Rectal smooth muscle tissue (tissue), 1 donor: ENCODE measurements around the gene REC114.
"Not testable (repeated sequence)": the region's sequence is repeated elsewhere in the genome, so short reads cannot be mapped to it uniquely, and the experiment has no call there.

Source experiments
- H3K27ac ChIP-seq: one replicate; pipeline ENCODE4 v1.7.0; 2013; ENCODE audit warnings: low read depth, low read length, inconsistent platforms
- H3K27me3 ChIP-seq: one replicate; pipeline ENCODE4 v1.7.0; 2013; ENCODE audit warnings: low read length; ENCODE audit not compliant: control insufficient read depth, insufficient read depth
- H3K36me3 ChIP-seq: one replicate; pipeline ENCODE4 v1.7.0; 2013; ENCODE audit warnings: low read length; ENCODE audit not compliant: control insufficient read depth, insufficient read depth
- H3K4me1 ChIP-seq: one replicate; pipeline ENCODE4 v1.7.0; 2013; ENCODE audit warnings: low read length; ENCODE audit not compliant: control insufficient read depth, insufficient read depth
- H3K4me3 ChIP-seq: one replicate; pipeline ENCODE4 v1.7.0; 2013; ENCODE audit warnings: low read length
- H3K9ac ChIP-seq: one replicate; pipeline ENCODE4 v1.7.0; 2013; ENCODE audit warnings: low read length

REC114 gene

GRCh38 chr15:73571346-73571745 is 128.4 kb downstream of the REC114 start:
- Histone ChIP-seq H3K27me3 (no peaks in the 10 kb centered on the region), H3K27ac (no peak overlapping the region), H3K4me1 (peaks cover 10% of the 10 kb centered on the region), H3K36me3 (peaks cover 57% of the 10 kb centered on the region), H3K4me3 (no peak overlapping the region), H3K9ac (no peak overlapping the region)

DNA sequence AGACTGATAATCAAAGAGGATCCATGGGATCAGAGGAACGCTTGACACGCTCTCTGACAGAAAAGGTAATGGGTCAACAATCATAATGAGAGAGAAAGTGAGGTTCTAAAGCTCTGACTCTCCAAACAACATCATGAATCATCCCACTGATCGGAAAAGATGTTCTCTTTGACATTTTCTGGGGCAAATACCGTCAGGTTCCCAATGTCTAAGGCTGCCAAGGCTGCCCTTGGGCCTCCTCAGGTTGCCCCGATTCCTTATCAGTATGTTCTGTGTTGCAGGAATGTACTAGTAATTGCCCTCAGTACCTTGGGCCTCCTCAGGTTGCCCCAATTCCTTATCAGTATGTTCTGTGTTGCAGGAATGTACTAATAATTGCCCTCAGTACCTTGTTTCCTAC is 129.3 kb downstream of the REC114 start:
- H3K27me3 ChIP-seq, result no peaks in the 10 kb centered on the region
- H3K36me3 ChIP-seq, result peaks cover 53% of the 10 kb centered on the region
- H3K27ac ChIP-seq, result no peak overlapping the region
- H3K9ac ChIP-seq, result no peak overlapping the region
- H3K4me3 ChIP-seq, result no peak overlapping the region
- peaks cover 10% of the 10 kb centered on the region for H3K4me1 ChIP-seq

DNA sequence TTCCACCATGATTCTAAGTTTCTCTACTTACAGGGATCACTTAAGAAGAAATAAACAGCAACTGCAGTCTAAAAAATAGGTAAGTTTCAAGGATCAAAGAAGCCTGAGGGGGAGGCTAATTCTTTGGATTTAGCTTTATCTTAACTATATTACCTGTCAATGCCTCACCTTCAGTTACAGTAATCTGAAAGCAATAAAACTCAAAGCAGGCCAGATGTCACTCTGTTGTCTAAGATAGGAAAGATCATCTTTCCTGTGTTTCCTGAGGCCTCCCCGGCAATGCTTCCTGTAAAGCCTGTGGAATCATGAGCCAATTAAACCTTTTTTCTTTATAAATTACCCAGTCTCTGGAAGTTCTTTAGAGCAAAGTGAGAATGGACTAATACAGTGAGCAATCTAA is 130.1 kb downstream of the REC114 start:
- Histone ChIP-seq H3K4me3 (no peak overlapping the region), H3K36me3 (peaks cover 48% of the 10 kb centered on the region), H3K9ac (no peak overlapping the region), H3K4me1 (peaks cover 10% of the 10 kb centered on the region), H3K27ac (peak overlapping the region; percentile 39), H3K27me3 (no peaks in the 10 kb centered on the region)

DNA sequence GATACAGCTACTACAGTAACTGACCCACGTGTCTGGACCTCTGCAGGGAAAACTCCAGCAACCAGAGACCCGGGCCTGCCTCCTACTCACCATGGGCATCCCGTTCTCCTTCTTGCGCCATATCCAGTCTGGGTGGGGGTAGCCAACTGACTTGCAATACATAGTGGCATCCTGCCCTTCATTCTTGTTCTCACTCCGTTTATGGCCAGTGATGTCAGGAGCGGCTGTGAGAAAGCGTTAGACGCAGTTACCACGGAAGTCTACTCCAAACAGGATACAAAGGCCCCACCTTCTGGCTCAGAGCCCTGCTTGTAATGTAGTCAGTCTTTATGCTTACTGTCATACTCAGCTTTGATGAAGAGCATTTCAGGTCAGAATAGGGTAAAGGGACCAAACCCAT is 130.6 kb downstream of the REC114 start:
- Histone ChIP-seq H3K9ac (no peak overlapping the region), H3K36me3 (peaks cover 43% of the 10 kb centered on the region), H3K27me3 (no peaks in the 10 kb centered on the region), H3K4me3 (no peak overlapping the region), H3K27ac (peak overlapping the region; percentile 39), H3K4me1 (peaks cover 10% of the 10 kb centered on the region)

GRCh38 chr15:73575636-73576247 is 132.8 kb downstream of the REC114 start:
- H3K9ac ChIP-seq, result no peak overlapping the region
- no peak overlapping the region for H3K27ac ChIP-seq
- H3K27me3 ChIP-seq, result no peaks in the 10 kb centered on the region
- H3K36me3 ChIP-seq, result peaks cover 29% of the 10 kb centered on the region
- H3K4me1 ChIP-seq, result peaks cover 10% of the 10 kb centered on the region
- H3K4me3 ChIP-seq, result no peak overlapping the region

GRCh38 chr15:73577593-73577992 is 134.6 kb downstream of the REC114 start:
- not testable (repeated sequence) for H3K9ac ChIP-seq, H3K4me1 ChIP-seq, H3K4me3 ChIP-seq, H3K27me3 ChIP-seq, H3K27ac ChIP-seq
- H3K36me3 ChIP-seq, result peaks cover 23% of the 10 kb centered on the region

GRCh38 chr15:73578026-73578425 is 135.1 kb downstream of the REC114 start:
- H3K27ac ChIP-seq, result no peak overlapping the region
- H3K27me3 ChIP-seq, result no peaks in the 10 kb centered on the region
- no peak overlapping the region for H3K4me3 ChIP-seq
- peaks cover 23% of the 10 kb centered on the region for H3K36me3 ChIP-seq
- peaks cover 10% of the 10 kb centered on the region for H3K4me1 ChIP-seq
- no peak overlapping the region for H3K9ac ChIP-seq

- no peaks in the 10 kb centered on the region for H3K4me1 ChIP-seq
- H3K4me3 ChIP-seq, result no peak overlapping the region
- no peak overlapping the region for H3K9ac ChIP-seq
- no peaks in the 10 kb centered on the region for H3K27me3 ChIP-seq
- no peak overlapping the region for H3K27ac ChIP-seq
- H3K36me3 ChIP-seq, result peaks cover 29% of the 10 kb centered on the region
These were observed 140.0 kb downstream of the REC114 start for GRCh38 chr15:73582851-73583379.

GRCh38 chr15:73583544-73583943 is 140.6 kb downstream of the REC114 start:
- peaks cover 29% of the 10 kb centered on the region for H3K36me3 ChIP-seq
- no peaks in the 10 kb centered on the region for H3K4me1 ChIP-seq
- H3K27me3 ChIP-seq, result no peaks in the 10 kb centered on the region
- H3K4me3 ChIP-seq, result no peak overlapping the region
- H3K27ac ChIP-seq, result no peak overlapping the region
- H3K9ac ChIP-seq, result no peak overlapping the region

GRCh38 chr15:73584699-73585420 is 141.9 kb downstream of the REC114 start:
- H3K36me3 ChIP-seq, result peaks cover 25% of the 10 kb centered on the region
- no peak overlapping the region for H3K4me3 ChIP-seq
- H3K27ac ChIP-seq, result no peak overlapping the region
- no peaks in the 10 kb centered on the region for H3K4me1 ChIP-seq
- H3K27me3 ChIP-seq, result no peaks in the 10 kb centered on the region
- H3K9ac ChIP-seq, result no peak overlapping the region

- Histone ChIP-seq H3K27me3 (no peaks in the 10 kb centered on the region), H3K27ac (no peak overlapping the region), H3K36me3 (peaks cover 24% of the 10 kb centered on the region), H3K9ac (no peak overlapping the region), H3K4me3 (no peak overlapping the region), H3K4me1 (no peaks in the 10 kb centered on the region)
These were observed 143.1 kb downstream of the REC114 start for GRCh38 chr15:73585871-73586654.

DNA sequence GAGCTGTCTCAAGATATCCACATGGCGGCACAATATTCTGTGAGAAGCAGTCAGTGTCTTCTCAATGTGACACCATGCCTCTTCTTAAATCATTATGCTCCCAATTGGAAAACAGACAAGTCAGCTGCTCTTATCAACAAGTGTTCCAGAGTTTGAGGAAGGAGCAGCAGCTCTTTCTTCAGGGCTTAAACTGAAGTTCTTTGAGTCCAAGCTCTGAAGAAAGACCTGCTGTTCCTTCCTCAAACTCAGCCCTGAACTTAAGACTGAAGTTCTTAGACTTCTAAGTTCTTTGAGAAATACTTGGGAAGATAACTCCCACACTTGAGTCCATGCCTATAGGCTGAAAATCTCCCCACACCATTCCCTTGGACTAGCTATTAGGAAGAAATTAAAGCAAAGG is 146.8 kb downstream of the REC114 start:
- Histone ChIP-seq H3K9ac (no peak overlapping the region), H3K4me1 (peaks cover 11% of the 10 kb centered on the region), H3K4me3 (no peak overlapping the region), H3K27me3 (no peaks in the 10 kb centered on the region), H3K36me3 (peaks cover 13% of the 10 kb centered on the region), H3K27ac (no peak overlapping the region)
